ENCODE data around the gene GALNT2.

GRCh38 chr1:230040440-230040839, 26.6 kb upstream of the GALNT2 start:
- TF ChIP-seq CTCF (IDR thresholded peaks at IDR 0.05): no peak
- TF ChIP-seq SIN3A (IDR thresholded peaks at IDR 0.05; ENCODE audit: borderline replicate concordance, insufficient read depth, low read depth, low read length): no peak
- TF ChIP-seq POLR2AphosphoS5 (IDR thresholded peaks at IDR 0.05; ENCODE audit: low read depth, low read length): no peak
